Thymus (tissue), 11 donors: ENCODE data around the gene VPS39. TPM values are rescaled to one million over a fixed set of nuclear protein-coding genes. Genes with fewer than 3 reads are reported as not detected.
A peak's percentile ranks its signal among the peaks of the same experiment; 100 is the strongest.

Experiments
- DNase-seq, 9 donors: peaks; one replicate each; pipeline ENCODE4 v3.0.0-alpha.2; 2013; ENCODE audit warnings: low spot score in 9 of 9, low read depth in 6 of 9, missing footprints in 1 of 9
- H3K27ac ChIP-seq, 2 donors: one replicate each; pipeline ENCODE4 v1.5.1; 2013; ENCODE audit warnings: control low read depth in 1 of 2, low read depth in 1 of 2, low read length in 1 of 2, mild to moderate bottlenecking in 1 of 2, moderate library complexity in 1 of 2
- H3K27me3 ChIP-seq, 2 donors: one replicate each; pipeline ENCODE4 v1.5.1; 2013; ENCODE audit warnings: low read length in 1 of 2; ENCODE audit not compliant: control insufficient read depth in 2 of 2, insufficient read depth in 1 of 2
- H3K36me3 ChIP-seq, 2 donors: one replicate each; pipeline ENCODE4 v1.5.1; 2013; ENCODE audit warnings: low read length in 1 of 2, mild to moderate bottlenecking in 1 of 2, moderate library complexity in 1 of 2; ENCODE audit not compliant: control insufficient read depth in 2 of 2, insufficient read depth in 2 of 2
- H3K4me1 ChIP-seq, 2 donors: one replicate each; pipeline ENCODE4 v1.5.1; 2013; ENCODE audit warnings: low read length in 2 of 2; ENCODE audit not compliant: control insufficient read depth in 2 of 2, insufficient read depth in 2 of 2
- H3K4me3 ChIP-seq, 2 donors: one replicate each; pipeline ENCODE4 v1.5.1; 2013; ENCODE audit warnings: low read length in 2 of 2, control low read depth in 1 of 2, mild to moderate bottlenecking in 1 of 2
- H3K9me3 ChIP-seq, 2 donors: one replicate each; pipeline ENCODE4 v1.5.1; 2013; ENCODE audit warnings: low read length in 1 of 2, mild to moderate bottlenecking in 1 of 2; ENCODE audit not compliant: control insufficient read depth in 2 of 2, insufficient read depth in 1 of 2
- WGBS: extraction: QIAGEN DNeasy Blood & Tissue Kit; methylation state at CpG from one replicate; pipeline ENCODE4 v1.1.7; 2013; 5-methylcytosine and 5-hydroxymethylcytosine counted together
- polyA plus RNA-seq: library from polyadenylated mRNA; stranded (reverse); fragments of 200-250 nt; gene quantifications from one replicate; pipeline ENCODE4 v1.2.3, GENCODE V29; 2013
- total RNA-seq: library from RNA; stranded (reverse); fragments of 120-200 nt; gene quantifications from one replicate; pipeline ENCODE4 v1.2.4, GENCODE V29; 2013
- donor health status: healthy.

Gene VPS39
- total and polyA plus RNA-seq, 2 donors: 31.5 to 53.1 TPM

DNA sequence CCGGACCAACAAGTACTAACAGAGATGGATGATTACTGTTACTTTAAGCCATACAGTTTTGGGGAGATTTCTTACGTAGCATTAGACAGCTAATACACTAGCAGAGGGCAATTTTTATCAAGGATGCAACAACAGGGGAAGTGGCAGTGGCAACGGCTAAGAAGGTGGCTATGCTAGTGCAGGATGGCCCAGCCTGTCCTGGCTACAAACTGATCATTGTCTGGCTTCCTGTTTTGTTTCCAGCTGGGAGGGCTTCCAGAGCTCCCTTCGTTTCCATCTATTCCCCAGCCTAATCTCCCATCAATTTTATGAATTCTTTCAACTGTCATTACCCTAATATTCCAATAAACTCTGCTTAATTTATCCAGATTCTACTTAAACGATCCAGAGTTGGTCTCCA is 35.6 kb downstream of the VPS39 start:
- no peak overlapping the region for H3K4me3 ChIP-seq
- no peak for DNase-seq
- WGBS: 96% methylated on average over 5 of the region's 5 CpGs
- no peaks in the 10 kb centered on the region for H3K4me1 ChIP-seq
- no peaks in the 10 kb centered on the region for H3K27me3 ChIP-seq
- no peak overlapping the region for H3K27ac ChIP-seq
- peaks cover 55 to 80% of the 10 kb centered on the region in 2 donors for H3K36me3 ChIP-seq
- no peaks in the 10 kb centered on the region for H3K9me3 ChIP-seq

DNA sequence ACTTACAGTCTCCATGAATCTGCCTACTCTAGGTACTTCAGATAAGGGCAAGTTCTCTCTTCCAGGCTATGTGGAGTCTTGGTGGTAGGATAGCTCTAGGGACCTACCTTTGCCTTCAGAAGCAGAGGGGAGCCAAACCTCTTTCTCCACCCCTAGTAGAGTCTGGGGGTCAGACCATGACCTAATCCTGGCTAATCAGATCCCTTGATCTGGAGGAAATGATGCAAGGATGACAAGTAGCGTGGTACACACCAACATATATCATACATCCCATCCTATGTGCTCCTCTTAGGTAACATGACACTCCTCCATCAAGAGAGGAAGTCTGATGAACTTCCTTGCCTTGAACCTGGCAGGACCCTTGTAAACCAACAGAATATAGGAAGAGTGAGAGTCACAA is 36.3 kb downstream of the VPS39 start:
- no peak for DNase-seq
- WGBS: 95% methylated on average over 1 of the region's 1 CpG
- H3K4me1 ChIP-seq: no peaks in the 10 kb centered on the region
- H3K9me3 ChIP-seq: no peaks in the 10 kb centered on the region
- H3K36me3 ChIP-seq: peaks cover 57 to 83% of the 10 kb centered on the region in 2 donors
- no peak overlapping the region for H3K27ac ChIP-seq
- no peaks in the 10 kb centered on the region for H3K27me3 ChIP-seq
- H3K4me3 ChIP-seq: no peak overlapping the region

DNA sequence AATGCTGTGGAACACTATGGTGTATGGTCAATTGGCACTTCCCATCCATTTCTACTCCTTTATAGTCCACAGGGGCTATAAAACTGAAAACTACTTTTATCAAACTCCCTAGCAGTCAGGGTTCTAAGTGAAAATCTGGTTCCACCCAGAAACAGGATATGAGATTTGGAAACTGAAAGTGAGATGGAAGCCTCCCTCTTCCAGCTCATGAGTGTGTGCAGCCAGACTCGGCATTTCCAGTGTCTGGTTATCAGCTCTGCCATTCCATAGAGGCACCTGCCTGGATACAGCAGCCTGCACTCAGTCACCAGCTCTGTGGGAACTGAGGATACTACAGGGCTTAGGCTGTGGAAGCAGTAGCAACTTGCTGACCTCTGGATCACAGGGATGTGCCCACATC is 37.0 kb downstream of the VPS39 start:
- Histone ChIP-seq H3K4me1 (no peaks in the 10 kb centered on the region), H3K4me3 (no peak overlapping the region), H3K9me3 (no peaks in the 10 kb centered on the region), H3K27ac (no peak overlapping the region), H3K27me3 (no peaks in the 10 kb centered on the region), H3K36me3 (peaks cover 63 to 86% of the 10 kb centered on the region in 2 donors)
- WGBS: 96% methylated on average over 1 of the region's 1 CpG
- no peak for DNase-seq

DNA sequence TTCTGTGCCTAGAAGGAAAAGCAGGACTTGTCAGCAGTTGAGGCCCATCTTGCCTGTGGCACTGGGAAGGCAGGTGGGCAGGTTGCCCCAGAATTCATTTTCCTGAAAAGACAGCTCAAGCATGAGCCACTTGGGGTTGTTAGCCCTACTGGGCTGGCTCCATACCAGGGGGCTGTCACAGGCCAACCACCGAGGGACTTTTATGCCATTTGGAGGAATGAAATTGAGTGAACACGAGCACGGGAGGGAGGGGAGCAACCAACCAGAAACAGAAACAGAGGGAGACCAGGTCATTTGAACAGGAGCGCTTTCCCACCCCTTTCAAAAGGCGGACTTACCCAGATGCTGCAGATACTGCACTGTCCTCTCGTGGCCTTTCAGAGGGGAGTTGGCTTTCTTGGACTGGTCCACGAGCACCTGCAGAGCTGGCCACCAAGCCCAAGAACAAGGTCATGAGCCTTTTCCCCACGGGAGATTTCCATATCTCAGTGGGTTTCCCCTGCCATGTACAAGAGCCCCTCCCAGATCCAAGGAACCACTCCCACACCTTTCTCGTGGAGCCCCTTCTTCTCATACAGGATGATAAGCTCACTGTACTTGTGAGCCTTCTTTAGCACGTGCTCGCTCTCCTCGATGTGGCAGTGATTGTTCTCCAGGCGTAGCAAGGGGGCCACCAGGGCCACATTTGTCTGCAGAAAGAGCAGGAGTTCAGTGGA is 41.7 kb downstream of the VPS39 start:
- Histone ChIP-seq H3K36me3 (peaks cover 76 to 92% of the 10 kb centered on the region in 2 donors), H3K27me3 (no peaks in the 10 kb centered on the region), H3K27ac (no peak overlapping the region), H3K4me1 (no peaks in the 10 kb centered on the region), H3K9me3 (no peaks in the 10 kb centered on the region), H3K4me3 (no peak overlapping the region)
- 99% methylated on average over 13 of the region's 13 CpGs for WGBS
- no peak for DNase-seq

DNA sequence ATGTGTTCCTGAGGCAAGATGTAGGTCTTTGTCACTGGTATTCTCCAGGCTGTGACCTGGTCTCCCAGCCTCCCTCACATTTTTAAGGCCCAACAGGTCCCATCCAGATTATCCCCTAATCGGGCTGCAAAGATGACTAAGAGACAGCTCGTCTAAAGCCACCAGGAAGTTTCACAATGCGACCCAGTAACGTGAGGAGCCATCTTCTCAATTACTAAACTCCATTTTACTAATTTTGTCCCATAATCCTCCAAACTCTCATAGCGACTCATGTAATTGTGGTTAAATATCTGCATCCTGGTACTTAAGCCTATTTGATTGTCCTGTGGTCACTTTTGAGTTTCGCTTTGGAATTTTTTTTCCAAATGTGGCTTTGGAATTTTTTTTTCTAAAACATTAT is 43.0 kb downstream of the VPS39 start:
- Histone ChIP-seq H3K27ac (no peak overlapping the region), H3K9me3 (peaks cover 0 to 4% of the 10 kb centered on the region in 2 donors), H3K36me3 (peaks cover 80 to 94% of the 10 kb centered on the region in 2 donors), H3K27me3 (no peaks in the 10 kb centered on the region), H3K4me1 (no peaks in the 10 kb centered on the region), H3K4me3 (no peak overlapping the region)
- no peak for DNase-seq
- WGBS: 96% methylated on average over 6 of the region's 6 CpGs

DNA sequence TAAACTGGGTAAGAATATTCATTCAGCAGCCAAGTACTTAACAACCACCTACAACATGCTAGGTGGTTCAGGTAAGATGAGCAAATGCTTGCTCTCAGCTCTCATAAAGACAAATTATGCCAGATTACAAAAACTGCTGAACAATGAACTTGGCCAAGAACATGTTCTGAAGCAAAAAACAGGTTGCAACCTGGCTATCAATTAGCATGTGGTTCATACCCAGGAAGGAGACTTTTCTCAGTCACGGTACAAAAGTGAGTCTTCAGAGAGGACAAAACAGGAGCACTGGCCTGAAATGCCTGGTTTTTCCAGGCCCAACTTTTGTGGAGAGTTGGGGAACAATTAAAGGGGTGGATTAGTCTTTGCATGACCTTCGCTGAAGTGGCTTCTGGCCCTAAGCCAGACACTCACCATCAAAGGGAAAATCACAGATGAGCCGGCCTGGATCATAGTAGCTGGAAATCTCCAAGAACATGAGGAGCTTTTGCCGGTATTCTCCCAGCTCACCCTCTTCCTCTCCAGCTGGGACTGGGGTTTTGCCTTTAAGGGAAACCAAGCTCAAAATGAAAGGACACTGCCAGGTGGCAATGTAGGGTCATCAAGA is 44.1 kb downstream of the VPS39 start:
- Histone ChIP-seq H3K4me3 (no peak overlapping the region), H3K27ac (peak overlapping the region in 1 of 2 donors; percentile 33), H3K36me3 (peaks cover 87 to 96% of the 10 kb centered on the region in 2 donors), H3K27me3 (no peaks in the 10 kb centered on the region), H3K9me3 (peaks cover 0 to 4% of the 10 kb centered on the region in 2 donors), H3K4me1 (no peaks in the 10 kb centered on the region)
- no peak for DNase-seq
- 94% methylated on average over 4 of the region's 4 CpGs for WGBS

DNA sequence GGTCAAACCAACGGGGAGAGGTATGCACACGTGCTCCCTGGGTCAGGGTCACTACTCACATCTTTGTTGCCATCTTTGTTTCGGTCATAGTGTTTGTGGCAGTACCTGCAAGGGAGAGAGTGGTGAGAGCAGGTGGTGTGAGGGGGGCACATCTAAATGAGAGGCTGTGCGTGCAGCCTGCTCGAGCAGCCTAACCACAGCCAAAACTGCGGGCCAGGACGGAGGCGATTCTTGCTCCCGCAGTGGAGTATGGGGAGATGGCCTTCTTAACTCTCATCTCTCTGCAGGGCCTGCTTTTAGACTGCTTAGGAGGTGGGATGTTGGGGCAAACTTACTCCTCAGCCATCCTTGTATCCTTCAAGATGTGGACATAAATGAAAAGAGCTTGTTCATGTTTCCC is 44.8 kb downstream of the VPS39 start:
- peaks cover 89 to 96% of the 10 kb centered on the region in 2 donors for H3K36me3 ChIP-seq
- H3K27me3 ChIP-seq: no peaks in the 10 kb centered on the region
- peaks cover 0 to 4% of the 10 kb centered on the region in 2 donors for H3K9me3 ChIP-seq
- no peak overlapping the region for H3K27ac ChIP-seq
- H3K4me3 ChIP-seq: no peak overlapping the region
- WGBS: 99% methylated on average over 9 of the region's 9 CpGs
- DNase-seq: no peak
- H3K4me1 ChIP-seq: no peaks in the 10 kb centered on the region

DNA sequence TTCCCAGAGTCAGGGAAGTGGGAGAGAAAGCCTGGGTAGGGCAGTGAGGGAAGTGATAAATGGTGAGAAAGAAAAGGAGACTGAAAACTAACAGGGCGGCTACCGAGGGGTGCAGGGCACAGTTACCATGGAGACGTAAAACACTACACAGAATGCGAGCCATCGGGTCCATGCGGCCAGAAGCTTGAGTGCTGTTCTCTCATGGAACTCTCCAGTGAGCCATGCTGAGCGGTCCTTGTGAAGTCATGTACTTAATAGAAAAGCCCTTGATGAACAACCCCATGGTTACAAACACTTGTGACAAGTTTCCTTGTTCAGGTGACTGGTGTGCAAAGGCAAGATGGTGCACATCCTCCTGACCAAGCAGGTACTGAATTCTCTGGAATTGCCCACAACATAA is 48.0 kb downstream of the VPS39 start:
- 98% methylated on average over 7 of the region's 7 CpGs for WGBS
- no peak for DNase-seq
- Histone ChIP-seq H3K4me1 (peaks cover 0 to 21% of the 10 kb centered on the region in 2 donors), H3K27ac (no peak overlapping the region), H3K36me3 (peaks cover 58 to 64% of the 10 kb centered on the region in 2 donors), H3K9me3 (peaks cover 0 to 4% of the 10 kb centered on the region in 2 donors), H3K4me3 (no peak overlapping the region), H3K27me3 (no peaks in the 10 kb centered on the region)

DNA sequence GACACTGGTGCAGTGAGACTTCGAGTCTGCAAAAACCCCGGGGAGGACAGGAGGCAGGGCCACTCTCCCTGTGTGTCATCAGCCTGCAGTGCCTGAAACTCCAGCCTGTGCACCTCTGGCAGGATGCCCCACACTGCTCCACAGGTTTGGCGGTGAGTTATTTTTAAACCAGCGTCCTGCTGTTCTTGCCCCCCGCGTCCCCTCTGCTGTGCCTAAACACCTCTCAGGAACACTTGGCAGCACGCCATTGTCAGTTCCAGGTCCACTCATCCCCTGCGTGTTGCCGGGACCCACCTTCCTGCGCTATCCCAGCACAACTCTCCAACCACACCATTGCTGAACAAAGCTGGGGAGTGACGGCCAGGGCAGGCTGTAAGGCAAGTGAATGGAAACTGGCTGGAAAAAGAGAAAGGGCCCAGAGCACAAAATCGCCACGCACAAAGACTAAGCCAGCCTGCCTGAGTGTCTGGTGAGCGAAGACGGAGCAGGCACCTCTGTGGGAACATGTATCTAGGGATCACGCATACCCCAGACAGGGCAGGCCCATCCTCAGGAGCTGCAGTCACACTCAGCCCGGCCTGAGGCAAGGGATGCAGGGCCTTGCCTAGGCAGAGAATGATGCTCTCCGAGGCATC is 48.6 kb downstream of the VPS39 start:
- DNase-seq: no peak
- WGBS: 96% methylated on average over 18 of the region's 18 CpGs
- Histone ChIP-seq H3K4me1 (peaks cover 0 to 21% of the 10 kb centered on the region in 2 donors), H3K27ac (no peak overlapping the region), H3K36me3 (peaks cover 52 to 58% of the 10 kb centered on the region in 2 donors), H3K9me3 (peaks cover 0 to 4% of the 10 kb centered on the region in 2 donors), H3K27me3 (no peaks in the 10 kb centered on the region), H3K4me3 (no peak overlapping the region)
